GM21367 (cell line): ENCODE measurements around the gene COL18A1.
"Not testable (repeated sequence)": the region's sequence is repeated elsewhere in the genome, so short reads cannot be mapped to it uniquely, and the experiment has no call there.

Source experiments
- ATAC-seq: cut with Tn5 transposase; IDR thresholded peaks from one replicate; pipeline ENCODE4 v1.9.1; 2021; ENCODE audit not compliant: unreplicated experiment

COL18A1 gene

GRCh38 chr21:45423968-45424853 lies 19.2 kb downstream of the COL18A1 start:
- ATAC-seq, result no peak

GRCh38 chr21:45424854-45425795 lies 20.2 kb downstream of the COL18A1 start:
- ATAC-seq, result no peak

GRCh38 chr21:45427331-45428271 lies 22.6 kb downstream of the COL18A1 start:
- ATAC-seq, result no peak

- ATAC-seq, result no peak
Observed at GRCh38 chr21:45428534-45428933, 23.6 kb downstream of the COL18A1 start.

- no peak for ATAC-seq
Observed at GRCh38 chr21:45429221-45430175, 24.5 kb downstream of the COL18A1 start.

- no peak for ATAC-seq
Observed at GRCh38 chr21:45430521-45431501, 25.8 kb downstream of the COL18A1 start.

- ATAC-seq, result no peak
Observed at GRCh38 chr21:45431781-45432572, 27.0 kb downstream of the COL18A1 start.

GRCh38 chr21:45432575-45433255 lies 27.8 kb downstream of the COL18A1 start:
- ATAC-seq, result no peak

- ATAC-seq, result no peak
Observed at GRCh38 chr21:45433301-45433700, 28.3 kb downstream of the COL18A1 start.

- ATAC-seq, result no peak
Observed at GRCh38 chr21:45433911-45434644, 29.1 kb downstream of the COL18A1 start.

GRCh38 chr21:45434645-45435217 lies 29.8 kb downstream of the COL18A1 start:
- no peak for ATAC-seq

- no peak for ATAC-seq
Observed at GRCh38 chr21:45435405-45435981, 30.5 kb downstream of the COL18A1 start.

- ATAC-seq, result no peak
Observed at GRCh38 chr21:45436351-45437065, 31.5 kb downstream of the COL18A1 start.

GRCh38 chr21:45437844-45438243 lies 32.9 kb downstream of the COL18A1 start:
- ATAC-seq, result not testable (repeated sequence)
